K562 (cell line): ENCODE data around the gene LPIN1. TPM values are rescaled to one million over a fixed set of nuclear protein-coding genes. Genes with fewer than 3 reads are reported as not detected.

Experiments used
- ATAC-seq: fragments of 200-7000 bp; cut with Tn5 transposase; 3 replicates; pipeline ENCODE4 v1.9.1; 2020; ENCODE audit warnings: moderate library complexity
- BruUV-seq: library from RNA; stranded (reverse); fragments of 400-500 nt; replicated peaks from 2 replicates; lab custom pipeline; 2021; lab: Mats Ljungman, UMichigan
- CTCF ChIA-PET: fragments of 300-600 bp; formaldehyde crosslinking; extraction: SDS; loops from one replicate; lab custom pipeline; 2021; ENCODE audit warnings: low intra/inter-chr PET ratio; lab: Yijun Ruan, JAX
- POLR2A ChIA-PET: fragments of 300-600, 350-650 bp; sonication (Branson Sonifier 250); formaldehyde crosslinking; extraction: SDS; loops from one replicate; lab custom pipeline; 2021; ENCODE audit warnings: antibody characterized with exemption, inconsistent platforms; lab: Yijun Ruan, JAX
- DNase-seq, 4 experiments: peaks; one replicate each; pipeline versions ENCODE4 v3.0.0 to v3.0.0-alpha.2; 2011 to 2018; ENCODE audit warnings: low spot score in 3 of 4, mixed read lengths in 3 of 4; ENCODE audit errors: extremely low read depth in 1 of 4
- FAIRE-seq: peaks from 2 replicates; lab custom pipeline; 2011; peaks lifted over from hg19 to GRCh38; lab: Jason Lieb, UNC
- H2AFZ ChIP-seq: 2 replicates; pipeline ENCODE4 v1.6.0; 2011; ENCODE audit warnings: low read depth, low read length, control low read depth, inconsistent platforms
- H3K27ac ChIP-seq: fragments of 200-600 bp; 3 replicates; pipeline ENCODE4 v1.8.0; 2011; ENCODE audit warnings: low read depth, mild to moderate bottlenecking, control low read depth, inconsistent platforms, low read length, moderate library complexity, mixed read lengths; ENCODE audit errors: extremely low read depth
- H3K27me3 ChIP-seq, 2 experiments: fragments of 300-600 bp in 1 of 2; 2 replicates in 1 of 2; 3 replicates in 1 of 2; pipeline versions ENCODE4 v1.6.0 to v1.8.0; 2011; ENCODE audit warnings: inconsistent platforms in 2 of 2, low read length in 2 of 2, mild to moderate bottlenecking in 1 of 2, mixed read lengths in 1 of 2, moderate library complexity in 1 of 2; ENCODE audit not compliant: control insufficient read depth in 2 of 2, insufficient read depth in 2 of 2
- H3K36me3 ChIP-seq: fragments of 300-600 bp; 3 replicates; pipeline ENCODE4 v1.8.0; 2011; ENCODE audit warnings: mild to moderate bottlenecking, low read length, inconsistent platforms; ENCODE audit not compliant: control insufficient read depth, insufficient read depth
- H3K4me1 ChIP-seq, 2 experiments: fragments of 200-600 bp in 1 of 2; replicated peaks in 1 of 2; 2 replicates in 1 of 2; 3 replicates in 1 of 2; pipeline versions ENCODE4 v1.5.1 to v1.8.0; 2011; ENCODE audit warnings: inconsistent platforms in 2 of 2, low read length in 2 of 2, mild to moderate bottlenecking in 1 of 2, mixed read lengths in 1 of 2, moderate library complexity in 1 of 2; ENCODE audit not compliant: control insufficient read depth in 2 of 2, insufficient read depth in 2 of 2
- H3K4me2 ChIP-seq: 2 replicates; pipeline ENCODE4 v1.6.1; 2011; ENCODE audit warnings: low read length, control low read depth, inconsistent platforms, mixed read lengths; ENCODE audit not compliant: insufficient read depth
- H3K4me3 ChIP-seq: fragments of 200-600 bp; sonication (generic), shearing (Covaris generic); 2 replicates; pipeline ENCODE4 v1.5.1; 2016; ENCODE audit warnings: control low read depth, inconsistent platforms
- H3K79me2 ChIP-seq: fragments of 200-600 bp; 3 replicates; pipeline ENCODE4 v1.8.0; 2011; ENCODE audit warnings: low read length, inconsistent platforms; ENCODE audit not compliant: control insufficient read depth, insufficient read depth
- H3K9ac ChIP-seq, 2 experiments: 2 replicates each; pipeline versions ENCODE4 v1.6.0 to v1.6.1; 2011; ENCODE audit warnings: low read depth in 2 of 2, low read length in 2 of 2, control low read depth in 1 of 2, inconsistent platforms in 1 of 2, mild to moderate bottlenecking in 1 of 2, mixed read lengths in 1 of 2; ENCODE audit not compliant: insufficient read depth in 1 of 2
- H3K9me1 ChIP-seq: one replicate; pipeline ENCODE4 v1.6.0; 2011; ENCODE audit warnings: inconsistent platforms, mild to moderate bottlenecking, low read length, moderate library complexity; ENCODE audit not compliant: control insufficient read depth, insufficient read depth
- H3K9me3 ChIP-seq: replicated peaks from 2 replicates; pipeline ENCODE4 v1.5.1; 2011; ENCODE audit warnings: low read depth, low read length, inconsistent platforms; ENCODE audit not compliant: control insufficient read depth, insufficient read depth
- H4K20me1 ChIP-seq: replicated peaks from 2 replicates; pipeline ENCODE4 v1.6.1; 2011; ENCODE audit warnings: low read length, inconsistent platforms, mixed read lengths; ENCODE audit not compliant: control insufficient read depth, insufficient read depth
- DACH1 ChIP-seq: fragments of 450-650 bp; IDR thresholded peaks from 2 replicates; pipeline ENCODE4 v1.6.1; 2018; ENCODE audit not compliant: partially characterized antibody
- DNMT1 ChIP-seq: fragments of 450-650 bp; IDR thresholded peaks from 2 replicates; pipeline ENCODE4 v1.6.1; 2016; ENCODE audit warnings: antibody characterized with exemption, mild to moderate bottlenecking
- GTF2F1 ChIP-seq: IDR thresholded peaks from 2 replicates; pipeline ENCODE4 v1.6.1; 2011; ENCODE audit warnings: low read depth, low read length, improper control_type of control experiment
- MIER1 ChIP-seq: fragments of 450-650 bp; IDR thresholded peaks from 2 replicates; pipeline ENCODE4 v1.6.1; 2016; ENCODE audit warnings: antibody characterized with exemption, mild to moderate bottlenecking, low read depth
- PRPF4 ChIP-seq: fragments of 200-400 bp; formaldehyde crosslinking; IDR thresholded peaks from one replicate; pipeline ENCODE4 v1.6.1; 2017; ENCODE audit warnings: low read length, low read depth, mild to moderate bottlenecking; ENCODE audit not compliant: insufficient read depth, poor library complexity, severe bottlenecking
- SPI1 ChIP-seq: IDR thresholded peaks from 2 replicates; pipeline ENCODE4 v1.6.1; 2011; ENCODE audit warnings: low read depth, low read length, control low read depth, borderline replicate concordance
- XRCC5 ChIP-seq: fragments of 200-400 bp; formaldehyde crosslinking; IDR thresholded peaks from 2 replicates; pipeline ENCODE4 v1.6.1; 2017; ENCODE audit warnings: low read depth, mild to moderate bottlenecking, low read length
- ZNF175 ChIP-seq: fragments of 200-800 bp; sonication (Bioruptor generic); IDR thresholded peaks from 2 replicates; pipeline ENCODE4 v1.6.1; 2016; ENCODE audit warnings: low read depth, mild to moderate bottlenecking, missing genetic modification characterization, missing compliant biosample characterization
- ZNF217 ChIP-seq: sonication (generic); formaldehyde crosslinking; IDR thresholded peaks from 2 replicates; pipeline ENCODE4 v1.8.0; 2022; ENCODE audit warnings: mild to moderate bottlenecking, missing genetic modification reagents
- ZNF57 ChIP-seq: fragments of 450-650 bp; formaldehyde crosslinking; IDR thresholded peaks from 2 replicates; pipeline ENCODE4 v1.4.0; 2020; ENCODE audit warnings: mild to moderate bottlenecking, moderate library complexity
- ZNF778 ChIP-seq: fragments of 450-650 bp; formaldehyde crosslinking; IDR thresholded peaks from 2 replicates; pipeline ENCODE4 v1.4.0; 2020; ENCODE audit warnings: mild to moderate bottlenecking, moderate library complexity
- WGBS: fragments of 100-300 bp; shearing (Covaris generic); methylation state at CpG from one replicate; pipeline ENCODE4 v1.1.6; 2016; ENCODE audit warnings: low coverage, mixed read lengths; ENCODE audit not compliant: insufficient coverage; ENCODE audit errors: missing lambda C conversion rate; 5-methylcytosine and 5-hydroxymethylcytosine counted together
- in situ Hi-C: fragments of 300-500 bp; cut with MboI; formaldehyde crosslinking; loops from 4 replicates; pipeline ENCODE4 v1.15.0; 2018; ENCODE audit warnings: inconsistent platforms, mixed read lengths
- intact Hi-C: fragments of 100-400 bp; cut with micrococcal nuclease; formaldehyde crosslinking; loops from 2 replicates; pipeline ENCODE4 v1.14.2; 2022
- polyA plus RNA-seq, 8 experiments: library from polyadenylated mRNA; depleted of rRNA in 4 of 8; stranded (reverse) in 5 of 8; unstranded in 3 of 8; fragments of >200 nt; fragmentation: Nextera tagmentation in 2 of 8; fragmentation: Illumina TruSeq in 1 of 8; extraction: Ambion mirVana in 2 of 8; extraction: Trizol in 1 of 8; gene quantifications; 2 replicates each; pipeline versions ENCODE4 v1.2.1 to v1.2.3, GENCODE V29; 2011 to 2014; ENCODE audit warnings: inconsistent platforms in 1 of 8, missing spikeins in 1 of 8
- total RNA-seq, 7 experiments: library from RNA; depleted of rRNA in 6 of 7; stranded (reverse); fragments of >200 nt in 6 of 7; fragmentation: Illumina TruSeq in 2 of 7; extraction: Trizol in 2 of 7; gene quantifications; 2 replicates each; pipeline versions ENCODE4 v1.2.1 to v1.2.3, GENCODE V29; 2011 to 2021; ENCODE audit warnings: low replicate concordance in 1 of 7
- TF ChIP-seq, protein P1 (sequence below): fragments of 450-650 bp; formaldehyde crosslinking; conservative IDR thresholded peaks from 2 replicates; pipeline ENCODE4 v1.4.0; 2022; ENCODE audit warnings: mild to moderate bottlenecking, missing genetic modification characterization
- TF ChIP-seq, protein P2 (sequence below): fragments of 450-650 bp; IDR thresholded peaks from 2 replicates; pipeline ENCODE4 v1.6.1; 2016; ENCODE audit warnings: borderline replicate concordance
- TF ChIP-seq, protein P3 (sequence below), 3 experiments: fragments of 200-800 bp in 1 of 3; sonication (Bioruptor generic) in 1 of 3; sonication (generic) in 1 of 3; formaldehyde crosslinking in 1 of 3; IDR thresholded peaks; 2 replicates each; pipeline versions ENCODE4 v1.6.1 to v1.8.0; 2016 to 2022; ENCODE audit warnings: mild to moderate bottlenecking in 2 of 3, missing compliant biosample characterization in 2 of 3, missing genetic modification characterization in 2 of 3, missing genetic modification reagents in 1 of 3

The LPIN1 gene
- total and polyA plus RNA-seq, 9 of the 15 experiments (the other 6 are each of a cell fraction or from before 2014, with no cell fraction given): 9.2 to 84.0 (median 27.8) TPM

DNA sequence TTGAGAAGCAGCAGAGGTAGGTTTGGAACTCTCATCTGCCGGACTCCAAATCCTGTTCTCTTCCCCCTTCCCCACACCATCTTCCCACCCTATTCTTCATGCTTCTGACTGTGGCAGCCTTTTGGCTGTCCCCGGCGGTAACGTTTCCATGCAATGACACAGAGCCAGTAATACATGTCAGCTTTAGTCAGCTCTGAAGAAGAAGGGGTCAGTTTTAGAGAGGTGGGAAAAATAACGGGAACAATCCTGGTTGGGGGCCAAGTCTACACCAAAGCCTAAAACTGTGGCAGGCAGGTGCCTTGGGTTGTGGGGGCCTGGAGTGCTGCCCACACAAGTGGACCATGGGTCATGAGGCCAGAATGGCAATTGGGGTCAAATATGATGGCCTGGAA is 106.8 kb downstream of the LPIN1 start:
- ATAC-seq (no peak), FAIRE-seq (no peak), DNase-seq (no peak)
- H3K4me1 ChIP-seq: peaks cover 4 to 8% of the 10 kb centered on the region in 2 experiments
- in situ Hi-C loops (no loop called here), intact Hi-C loops (no loop called here)
- H3K36me3 ChIP-seq: no peaks in the 10 kb centered on the region
- WGBS: 44% methylated on average over 5 of the region's 5 CpGs
- peaks cover 0 to 4% of the 10 kb centered on the region in 2 experiments; a peak in 2 of 5 replicates for H3K27me3 ChIP-seq
- no peaks in the 10 kb centered on the region for H3K9me1 ChIP-seq
- CTCF ChIA-PET: no interaction called here
- BruUV-seq: no TSS peak
- H3K9me3 ChIP-seq: peaks cover 8% of the 10 kb centered on the region; the same call in 1 of the 2 replicates
- H4K20me1 ChIP-seq: no peaks in the 10 kb centered on the region
- no peak overlapping the region for H3K4me2 ChIP-seq
- H3K9ac ChIP-seq: peak overlapping the region in 1 of 2 experiments; percentile 30; a peak in 1 of 4 replicates
- TF ChIP-seq, protein P1, sequence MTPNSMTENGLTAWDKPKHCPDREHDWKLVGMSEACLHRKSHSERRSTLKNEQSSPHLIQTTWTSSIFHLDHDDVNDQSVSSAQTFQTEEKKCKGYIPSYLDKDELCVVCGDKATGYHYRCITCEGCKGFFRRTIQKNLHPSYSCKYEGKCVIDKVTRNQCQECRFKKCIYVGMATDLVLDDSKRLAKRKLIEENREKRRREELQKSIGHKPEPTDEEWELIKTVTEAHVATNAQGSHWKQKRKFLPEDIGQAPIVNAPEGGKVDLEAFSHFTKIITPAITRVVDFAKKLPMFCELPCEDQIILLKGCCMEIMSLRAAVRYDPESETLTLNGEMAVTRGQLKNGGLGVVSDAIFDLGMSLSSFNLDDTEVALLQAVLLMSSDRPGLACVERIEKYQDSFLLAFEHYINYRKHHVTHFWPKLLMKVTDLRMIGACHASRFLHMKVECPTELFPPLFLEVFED (CRISPR knock-in tag): no peak
- TF ChIP-seq MIER1 (no peak), DACH1 (no peak), ZNF778 (CRISPR knock-in tag) (no peak), XRCC5 (no peak), PRPF4 (no peak), ZNF175 (CRISPR knock-in tag) (no peak), SPI1 (no peak), ZNF217 (CRISPR knock-in tag) (no peak), DNMT1 (no peak), ZNF57 (no peak), GTF2F1 (no peak)
- TF ChIP-seq, protein P2, sequence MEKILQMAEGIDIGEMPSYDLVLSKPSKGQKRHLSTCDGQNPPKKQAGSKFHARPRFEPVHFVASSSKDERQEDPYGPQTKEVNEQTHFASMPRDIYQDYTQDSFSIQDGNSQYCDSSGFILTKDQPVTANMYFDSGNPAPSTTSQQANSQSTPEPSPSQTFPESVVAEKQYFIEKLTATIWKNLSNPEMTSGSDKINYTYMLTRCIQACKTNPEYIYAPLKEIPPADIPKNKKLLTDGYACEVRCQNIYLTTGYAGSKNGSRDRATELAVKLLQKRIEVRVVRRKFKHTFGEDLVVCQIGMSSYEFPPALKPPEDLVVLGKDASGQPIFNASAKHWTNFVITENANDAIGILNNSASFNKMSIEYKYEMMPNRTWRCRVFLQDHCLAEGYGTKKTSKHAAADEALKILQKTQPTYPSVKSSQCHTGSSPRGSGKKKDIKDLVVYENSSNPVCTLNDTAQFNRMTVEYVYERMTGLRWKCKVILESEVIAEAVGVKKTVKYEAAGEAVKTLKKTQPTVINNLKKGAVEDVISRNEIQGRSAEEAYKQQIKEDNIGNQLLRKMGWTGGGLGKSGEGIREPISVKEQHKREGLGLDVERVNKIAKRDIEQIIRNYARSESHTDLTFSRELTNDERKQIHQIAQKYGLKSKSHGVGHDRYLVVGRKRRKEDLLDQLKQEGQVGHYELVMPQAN: no peak
- TF ChIP-seq, protein P3, sequence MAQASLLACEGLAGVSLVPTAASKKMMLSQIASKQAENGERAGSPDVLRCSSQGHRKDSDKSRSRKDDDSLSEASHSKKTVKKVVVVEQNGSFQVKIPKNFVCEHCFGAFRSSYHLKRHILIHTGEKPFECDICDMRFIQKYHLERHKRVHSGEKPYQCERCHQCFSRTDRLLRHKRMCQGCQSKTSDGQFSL (CRISPR knock-in tag; IDR thresholded peaks at IDR 0.05): no peak
- TF ChIP-seq, protein P3 (tag; IDR thresholded peaks at IDR 0.05): no peak
- TF ChIP-seq, all 486 proteins: peak for 0
- Histone ChIP-seq H3K27ac (no peak overlapping the region), H3K79me2 (no peaks in the 10 kb centered on the region), H3K4me3 (no peak overlapping the region), H2AFZ (peak overlapping the region; percentile 22; the same call in 1 of the 2 replicates)
- POLR2A ChIA-PET: no interaction called here
